ENCODE measurements around the gene SLC2A13.

DNA sequence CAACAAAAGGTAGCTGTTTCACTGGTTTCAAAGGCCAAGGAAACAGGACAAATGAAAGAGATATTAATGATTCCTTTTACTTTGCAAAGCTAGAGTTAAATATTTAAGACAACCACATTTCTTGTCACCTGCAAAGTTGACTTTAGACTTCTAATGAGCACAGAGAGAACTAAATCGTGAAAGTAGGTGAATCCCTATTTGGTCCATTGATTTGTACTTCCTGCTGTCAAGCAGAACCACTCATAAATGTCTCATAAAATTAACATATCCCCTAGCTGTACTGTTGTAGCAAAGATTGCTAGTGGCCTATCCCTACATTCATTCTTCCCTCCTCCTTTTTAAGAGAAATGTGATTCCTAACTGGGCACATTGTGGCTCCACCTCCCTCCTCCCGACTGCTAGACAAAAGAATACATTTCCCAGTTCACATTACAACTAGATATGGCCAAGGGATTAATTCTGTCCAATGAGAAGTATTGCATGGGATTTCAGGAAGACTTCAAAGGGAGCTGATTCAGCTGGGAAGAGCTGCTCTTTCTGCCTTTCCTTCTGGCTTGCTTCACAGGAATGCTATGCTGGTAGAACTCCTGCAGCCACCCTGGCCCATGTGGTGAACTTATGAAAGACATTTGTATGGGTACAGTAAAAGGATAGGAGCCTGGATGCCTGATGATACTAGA lies 258.8 kb downstream of the SLC2A13 start:
- TF ChIP-seq, protein P1, sequence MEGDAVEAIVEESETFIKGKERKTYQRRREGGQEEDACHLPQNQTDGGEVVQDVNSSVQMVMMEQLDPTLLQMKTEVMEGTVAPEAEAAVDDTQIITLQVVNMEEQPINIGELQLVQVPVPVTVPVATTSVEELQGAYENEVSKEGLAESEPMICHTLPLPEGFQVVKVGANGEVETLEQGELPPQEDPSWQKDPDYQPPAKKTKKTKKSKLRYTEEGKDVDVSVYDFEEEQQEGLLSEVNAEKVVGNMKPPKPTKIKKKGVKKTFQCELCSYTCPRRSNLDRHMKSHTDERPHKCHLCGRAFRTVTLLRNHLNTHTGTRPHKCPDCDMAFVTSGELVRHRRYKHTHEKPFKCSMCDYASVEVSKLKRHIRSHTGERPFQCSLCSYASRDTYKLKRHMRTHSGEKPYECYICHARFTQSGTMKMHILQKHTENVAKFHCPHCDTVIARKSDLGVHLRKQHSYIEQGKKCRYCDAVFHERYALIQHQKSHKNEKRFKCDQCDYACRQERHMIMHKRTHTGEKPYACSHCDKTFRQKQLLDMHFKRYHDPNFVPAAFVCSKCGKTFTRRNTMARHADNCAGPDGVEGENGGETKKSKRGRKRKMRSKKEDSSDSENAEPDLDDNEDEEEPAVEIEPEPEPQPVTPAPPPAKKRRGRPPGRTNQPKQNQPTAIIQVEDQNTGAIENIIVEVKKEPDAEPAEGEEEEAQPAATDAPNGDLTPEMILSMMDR (conservative IDR thresholded peaks at IDR 0.05) = no peak
- no peak for TF ChIP-seq EZH2 (IDR thresholded peaks at IDR 0.05; ENCODE audit: low read depth)
